GM19372 (cell line): Measurements from ENCODE around the gene TMEM130.

Experiments used
- ATAC-seq: cut with Tn5 transposase; IDR thresholded peaks from one replicate; pipeline ENCODE4 v1.9.1; 2021; ENCODE audit warnings: mild to moderate bottlenecking, low read depth, moderate library complexity; ENCODE audit not compliant: unreplicated experiment

Gene TMEM130

DNA sequence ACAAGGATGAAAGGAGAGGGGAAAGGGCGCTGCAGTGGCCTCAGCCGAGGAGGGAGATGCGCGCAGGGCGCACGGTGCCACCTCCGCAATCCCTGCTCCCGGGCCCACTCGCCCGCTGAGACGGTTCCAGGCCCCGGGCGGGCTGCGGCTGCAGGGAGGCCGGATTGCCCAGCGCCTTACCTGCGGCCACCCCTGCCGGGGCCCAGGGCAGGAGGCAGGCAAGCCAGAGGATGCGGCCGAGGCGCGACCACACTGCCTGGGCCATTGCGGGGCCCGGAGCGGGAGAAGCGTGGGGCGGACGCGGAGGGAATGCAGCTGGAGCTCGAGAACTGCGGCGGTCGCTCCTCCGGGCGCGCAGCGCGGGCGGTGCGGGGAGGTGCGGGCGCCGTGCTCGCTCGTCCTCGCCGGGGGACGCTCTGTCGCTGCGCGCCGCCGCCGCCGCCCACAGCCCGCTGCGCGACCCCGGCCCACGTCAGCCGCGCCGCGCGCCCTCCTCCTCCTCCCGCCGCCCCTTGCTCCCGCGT, at the start of gene TMEM130:
Gene TMEM130 (minus strand): TSS at position 418 of the 524 bp plus-strand sequence. CDS start 153 bp downstream, at position 265.
- ATAC-seq = no peak

GRCh38 chr7:98917331-98917730, 47.5 kb upstream of the TMEM130 start:
- no peak for ATAC-seq

- no peak for ATAC-seq
Observed at GRCh38 chr7:98913612-98914011, 43.8 kb upstream of the TMEM130 start.

DNA sequence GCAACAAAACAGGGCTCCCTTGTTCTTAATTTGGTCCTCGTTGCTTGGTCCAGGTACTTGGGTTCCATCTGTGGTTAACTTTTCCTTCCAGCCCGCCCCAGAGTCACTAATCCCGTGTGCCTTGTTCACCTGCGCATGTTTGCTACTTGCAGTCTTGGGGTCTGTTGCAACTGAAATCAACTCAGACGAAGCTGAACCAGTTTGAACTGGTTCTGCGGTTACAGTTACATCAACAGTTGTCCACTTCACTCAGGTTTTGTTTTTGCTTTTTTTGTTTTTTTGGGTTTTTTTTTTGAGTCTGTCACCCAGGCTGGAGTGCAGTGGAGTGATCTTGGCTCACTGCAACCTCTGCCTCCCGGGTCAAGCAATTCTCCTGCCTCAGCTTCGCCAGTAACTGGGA, 43.2 kb upstream of the TMEM130 start:
- no peak for ATAC-seq

GRCh38 chr7:98911916-98912315, 42.1 kb upstream of the TMEM130 start:
- no peak for ATAC-seq

- no peak for ATAC-seq
Observed at GRCh38 chr7:98910427-98910826, 40.6 kb upstream of the TMEM130 start.

DNA sequence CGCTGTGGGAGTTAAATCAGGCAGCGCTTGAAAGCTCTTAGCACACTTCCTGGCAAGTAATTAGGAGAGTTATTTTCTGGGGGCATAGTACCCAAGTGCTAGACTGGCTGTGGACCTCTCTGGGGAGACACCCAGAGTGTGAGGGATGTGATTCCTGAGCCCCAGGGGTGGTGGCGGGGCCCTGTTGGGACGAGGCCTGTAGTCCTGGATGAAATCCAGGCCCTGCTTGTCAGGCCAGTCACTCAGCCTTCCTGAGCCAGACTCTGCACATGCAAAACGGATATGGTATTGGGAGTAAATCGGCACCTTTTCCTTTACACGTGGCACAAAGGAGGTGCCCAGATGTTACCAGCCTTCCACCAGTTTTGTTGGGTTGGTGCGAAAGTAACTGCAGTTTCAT, 39.7 kb upstream of the TMEM130 start:
- no peak for ATAC-seq

GRCh38 chr7:98908585-98908984, 38.8 kb upstream of the TMEM130 start:
- ATAC-seq = no peak

GRCh38 chr7:98907570-98907969, 37.8 kb upstream of the TMEM130 start:
- ATAC-seq = no peak

DNA sequence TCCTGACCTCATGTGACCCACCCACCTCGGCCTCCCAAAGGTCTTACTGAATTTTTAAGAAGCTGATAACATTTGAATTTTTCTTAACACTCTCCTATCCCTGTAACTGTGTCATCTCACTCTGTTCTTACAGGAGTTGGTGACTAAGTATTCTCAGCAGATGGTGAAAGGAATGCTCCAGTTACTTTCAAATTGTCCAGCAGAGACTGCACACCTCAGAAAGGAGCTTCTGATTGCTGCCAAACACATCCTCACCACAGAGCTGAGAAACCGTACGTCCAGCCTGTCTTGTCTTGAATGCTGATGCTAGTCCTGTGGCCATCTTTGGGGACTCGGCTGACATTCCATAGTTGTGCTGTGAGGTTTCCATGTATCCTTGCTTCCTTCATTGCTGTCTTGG, 33.4 kb upstream of the TMEM130 start:
- ATAC-seq = no peak

GRCh38 chr7:98902523-98902922, 32.7 kb upstream of the TMEM130 start:
- no peak for ATAC-seq

GRCh38 chr7:98900815-98901214, 31.0 kb upstream of the TMEM130 start:
- no peak for ATAC-seq

- ATAC-seq = no peak
Observed at GRCh38 chr7:98899816-98900215, 30.0 kb upstream of the TMEM130 start.

DNA sequence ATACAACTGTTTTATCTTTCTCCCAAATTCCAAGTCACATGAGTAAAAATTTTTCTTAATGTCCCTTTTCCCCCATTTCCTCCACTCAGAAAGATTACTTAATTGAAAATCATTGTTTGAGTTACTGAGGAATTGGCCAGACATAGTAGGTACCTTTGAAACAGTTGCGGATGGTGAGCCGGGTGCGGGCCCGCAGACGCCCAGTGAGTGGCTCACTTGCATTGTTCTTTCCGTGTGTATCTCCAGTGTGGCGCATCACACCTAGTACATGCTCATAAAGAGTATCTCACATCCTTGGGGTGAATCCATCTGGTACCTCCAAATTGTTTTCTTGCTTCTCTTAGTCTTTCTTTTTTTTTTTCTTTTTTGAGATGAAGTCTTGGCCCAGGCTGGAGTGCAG, 22.8 kb upstream of the TMEM130 start:
- ATAC-seq = no peak

GRCh38 chr7:98887038-98887437, 17.2 kb upstream of the TMEM130 start:
- no peak for ATAC-seq

DNA sequence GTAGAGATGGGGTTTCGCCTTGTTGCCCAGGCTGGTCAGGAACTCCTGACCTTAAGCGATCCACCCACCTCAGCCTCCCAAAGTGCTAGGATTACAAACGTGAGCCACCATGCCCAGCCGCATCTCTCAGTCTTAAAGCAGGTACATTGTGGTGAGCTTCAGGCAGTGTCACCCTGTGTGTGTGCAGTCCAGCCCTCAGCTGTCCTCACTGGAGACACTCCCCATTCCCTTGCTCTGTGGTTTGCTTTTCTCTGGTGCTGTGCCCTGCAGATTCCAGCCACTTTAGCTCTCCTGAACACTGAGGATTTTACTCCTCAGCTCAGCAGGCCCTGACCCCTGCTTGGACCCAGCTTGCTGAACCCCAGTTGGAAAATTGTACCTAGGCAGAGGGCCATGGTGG, 14.6 kb upstream of the TMEM130 start:
- no peak for ATAC-seq

GRCh38 chr7:98881561-98882315, 11.9 kb upstream of the TMEM130 start:
- ATAC-seq = no peak

DNA sequence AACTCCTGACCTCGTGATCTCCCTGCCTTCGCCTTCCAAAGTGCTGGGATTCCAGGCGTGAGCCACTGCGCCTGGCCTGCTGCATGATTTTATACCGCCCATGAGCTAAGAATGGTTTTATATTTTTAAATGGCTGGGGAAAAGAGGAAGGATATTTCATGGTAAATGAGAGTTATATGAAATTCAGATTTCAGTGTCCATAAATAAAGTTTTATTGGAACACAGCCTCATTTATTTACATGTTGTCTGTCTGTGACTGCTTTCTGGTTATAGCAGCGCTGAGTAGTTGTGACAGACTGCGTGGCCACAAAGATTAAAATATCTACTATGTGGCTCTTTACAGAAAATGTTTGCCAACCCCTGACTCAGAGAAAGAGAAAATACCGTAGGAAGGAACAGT, 10.7 kb upstream of the TMEM130 start:
- ATAC-seq = no peak

- ATAC-seq = no peak
Observed at GRCh38 chr7:98879979-98880315, 10.1 kb upstream of the TMEM130 start.

DNA sequence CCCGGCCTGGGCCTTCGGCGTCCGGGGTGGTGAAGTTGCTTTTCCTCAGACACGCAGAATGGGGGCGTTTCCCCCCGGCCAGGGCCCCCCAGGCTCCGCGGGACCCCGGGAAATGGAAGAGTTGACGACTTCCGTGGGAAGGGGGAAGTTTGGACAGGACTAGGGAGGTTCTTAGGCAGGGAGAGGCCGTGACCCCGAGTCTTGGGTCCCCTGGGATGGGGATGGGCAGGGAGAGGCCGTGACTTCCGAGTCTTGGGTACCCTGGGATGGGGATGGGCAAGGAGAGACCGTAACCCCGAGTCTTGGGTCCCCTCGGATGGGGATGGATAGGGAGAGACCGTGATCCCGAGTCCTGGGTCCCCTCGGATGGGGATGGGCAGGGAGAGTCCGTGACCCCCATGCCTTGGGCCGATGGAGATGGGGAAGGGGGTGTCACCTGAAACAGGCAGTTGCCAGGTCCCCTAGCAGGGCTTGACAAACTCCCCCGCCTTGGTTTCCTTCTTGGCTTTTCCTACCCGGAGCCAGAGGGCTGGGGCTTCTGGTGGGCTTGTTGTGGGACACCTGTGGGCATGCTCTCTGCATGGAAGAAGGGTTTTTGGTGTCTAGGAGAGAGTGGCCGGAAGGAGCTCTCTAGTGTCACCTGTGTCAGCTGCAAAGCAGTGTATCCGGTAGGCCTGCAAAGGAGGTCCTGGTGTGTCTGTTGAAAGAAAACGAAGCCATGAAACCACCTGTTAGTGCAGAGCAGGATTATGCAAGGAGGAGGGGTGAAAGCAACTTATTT, 9.6 kb upstream of the TMEM130 start:
- peak; percentile 65 for ATAC-seq

DNA sequence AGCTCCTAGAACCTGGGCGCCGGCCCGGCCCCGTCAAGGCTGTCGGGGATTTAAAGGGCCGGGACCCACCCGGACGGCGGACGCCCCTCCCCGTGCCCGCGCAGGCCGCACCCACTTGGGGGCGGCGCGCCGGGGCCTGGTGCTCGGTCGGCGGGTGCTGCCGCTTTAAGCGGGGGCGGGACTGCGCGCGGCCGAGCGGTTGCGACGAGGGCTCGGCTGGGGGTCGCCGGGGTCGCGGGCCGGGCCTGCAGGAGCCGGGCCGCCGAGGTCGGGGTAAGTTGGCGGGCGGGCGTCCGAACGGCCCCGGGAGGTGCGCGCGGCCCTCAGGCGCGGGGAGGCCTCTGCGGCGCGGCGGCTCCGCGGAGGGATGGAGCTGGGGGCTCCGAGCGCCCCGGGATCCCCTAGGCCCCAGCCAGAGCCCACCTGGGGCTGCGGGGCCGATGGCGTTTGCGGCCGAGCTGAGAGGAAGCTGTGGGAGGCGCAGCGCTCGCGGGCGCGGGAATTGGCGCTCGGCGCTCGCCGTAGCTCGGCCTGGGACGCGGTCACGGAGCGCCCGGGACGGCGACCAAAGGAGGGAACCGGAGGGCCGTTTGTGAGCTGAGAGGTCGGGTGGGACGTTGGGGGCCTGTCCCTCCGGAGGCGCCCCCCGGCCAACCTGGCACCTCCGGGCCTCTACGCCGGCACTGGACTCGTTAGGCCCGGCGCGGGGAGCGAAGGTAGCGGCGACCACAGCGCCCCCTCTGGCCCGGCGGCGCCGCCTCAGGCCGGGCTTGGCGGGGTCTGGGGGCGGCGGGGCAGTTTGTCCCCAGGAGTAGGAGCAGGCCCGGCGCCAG, 8.8 kb upstream of the TMEM130 start, which contains the start of gene TRRAP:
Gene TRRAP (plus strand): TSS at position 168 of the 833 bp plus-strand sequence. CDS start 2,619 bp downstream, outside the sequence.
- peak; percentile 58 for ATAC-seq
